T-helper 1 cell treated with Interleukin-12 subunit alpha and Interleukin-12 subunit beta and Interleukin-4 antibody, amounts not matched to agents 30 ng/mL and 1 ng/mL, for 36 hours (primary cell): Measurements from ENCODE around the gene MED13. TPM values are rescaled to one million over a fixed set of nuclear protein-coding genes. Genes with fewer than 3 reads are reported as not detected.

Experiments used
- intact Hi-C: fragments of 100-400 bp; cut with micrococcal nuclease; formaldehyde crosslinking; loops from one replicate; pipeline ENCODE4 v1.15.1; 2024
- total RNA-seq: library from RNA; stranded (reverse); gene quantifications from 2 replicates; pipeline ENCODE4 v1.2.3, GENCODE V29; 2022

MED13 gene
- total RNA-seq, 1 donor from 2014 or later = 70.7 TPM

DNA sequence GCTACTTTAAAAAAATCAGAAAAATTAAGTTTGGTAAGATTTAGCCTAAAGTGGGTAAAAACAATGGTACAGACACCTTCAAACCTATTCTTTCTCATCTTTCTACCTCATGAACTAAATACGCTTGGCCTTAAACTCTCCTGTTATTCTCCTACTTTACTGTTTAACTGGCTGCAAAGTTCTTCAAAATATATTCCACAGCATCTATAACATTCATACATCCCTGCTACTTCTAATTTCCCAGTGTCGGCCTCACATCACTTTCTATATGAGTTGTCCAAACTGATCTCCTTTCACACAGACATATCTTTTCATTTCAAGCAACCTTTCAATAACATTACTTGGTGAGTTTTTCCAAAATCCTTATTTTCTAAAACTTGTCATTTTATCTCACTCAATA is 64.0 kb downstream of the MED13 start:
- intact Hi-C loops = no loop called here

DNA sequence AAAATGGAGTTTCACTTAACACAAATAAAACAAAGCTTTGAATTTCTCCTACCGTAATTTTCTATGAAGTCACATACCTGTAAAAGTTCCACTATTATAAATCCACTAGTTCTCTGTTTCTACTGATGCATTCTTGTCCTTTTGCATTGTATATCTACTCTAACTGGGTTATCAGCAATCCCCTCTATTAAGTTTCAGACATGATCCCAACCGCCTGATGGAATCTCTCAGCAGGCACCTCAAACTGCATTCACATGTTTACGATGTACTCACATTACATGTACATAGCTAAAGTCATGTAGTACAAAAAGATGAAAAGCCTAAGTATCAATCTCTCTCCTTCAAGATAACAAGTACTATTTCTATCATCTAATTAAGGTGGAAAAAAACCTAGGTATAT is 64.9 kb downstream of the MED13 start:
- intact Hi-C loops = no loop called here

DNA sequence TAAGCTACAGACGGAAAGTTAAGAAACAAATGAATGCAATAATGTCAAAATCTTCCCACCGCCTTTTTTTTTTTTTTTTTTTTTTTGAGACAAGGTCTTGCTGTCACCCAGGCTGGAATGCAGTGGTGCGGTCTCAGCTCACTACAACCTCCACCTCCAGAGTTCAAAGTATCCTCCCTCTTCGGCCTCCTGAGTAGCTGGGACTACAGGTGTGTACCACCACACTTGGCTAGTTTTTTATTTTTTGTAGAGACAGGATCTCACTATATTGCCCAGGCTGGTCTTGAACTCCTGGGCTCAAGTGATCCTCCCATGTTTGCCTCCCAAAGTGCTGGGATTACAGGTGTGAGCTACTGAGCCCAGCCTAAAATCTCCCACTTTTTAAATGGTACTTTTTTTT is 66.5 kb downstream of the MED13 start:
- intact Hi-C loops = loop anchor here (5.0 kb wide), 1 partner anchor 109 kb away; no protein-coding TSS in a partner anchor

- intact Hi-C loops = loop anchor here (5.0 kb wide), 1 partner anchor 110 kb away; no protein-coding TSS in a partner anchor
Measured at GRCh38 chr17:61997664-61998063, 67.4 kb downstream of the MED13 start.

DNA sequence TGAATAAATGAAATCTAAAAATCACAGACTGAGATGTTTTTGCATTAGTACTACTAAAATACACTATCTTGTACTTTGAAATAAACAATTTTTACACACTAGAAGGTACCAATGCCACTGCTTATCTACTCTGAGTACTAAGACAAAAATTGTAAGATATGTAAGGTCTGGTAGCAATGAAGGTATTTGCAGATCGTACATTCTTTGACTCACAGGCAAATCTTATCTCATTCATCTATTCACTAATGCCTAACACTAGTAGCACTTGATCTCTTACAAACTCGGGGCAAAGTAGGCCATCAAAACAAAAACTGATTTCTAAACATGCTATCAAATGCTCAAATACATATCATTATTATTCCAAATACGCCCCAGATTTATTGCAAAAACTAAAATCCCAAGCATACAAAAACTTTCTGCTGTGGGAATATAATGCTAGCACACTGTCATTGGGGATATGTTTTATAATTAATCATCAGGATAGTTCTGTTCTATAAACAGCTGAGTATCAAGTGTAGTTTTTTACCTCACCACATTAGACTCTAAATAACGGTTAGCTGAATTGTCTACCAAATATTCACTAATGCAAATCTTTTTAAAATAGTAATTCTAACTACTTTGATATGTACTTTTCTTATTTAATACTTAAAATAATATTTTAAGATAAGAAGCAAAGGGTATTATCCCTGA is 68.0 kb downstream of the MED13 start:
- intact Hi-C loops = loop anchor here (5.0 kb wide), 1 partner anchor 110 kb away; no protein-coding TSS in a partner anchor

GRCh38 chr17:61989509-61989908 is 75.6 kb downstream of the MED13 start:
- intact Hi-C loops = no loop called here

DNA sequence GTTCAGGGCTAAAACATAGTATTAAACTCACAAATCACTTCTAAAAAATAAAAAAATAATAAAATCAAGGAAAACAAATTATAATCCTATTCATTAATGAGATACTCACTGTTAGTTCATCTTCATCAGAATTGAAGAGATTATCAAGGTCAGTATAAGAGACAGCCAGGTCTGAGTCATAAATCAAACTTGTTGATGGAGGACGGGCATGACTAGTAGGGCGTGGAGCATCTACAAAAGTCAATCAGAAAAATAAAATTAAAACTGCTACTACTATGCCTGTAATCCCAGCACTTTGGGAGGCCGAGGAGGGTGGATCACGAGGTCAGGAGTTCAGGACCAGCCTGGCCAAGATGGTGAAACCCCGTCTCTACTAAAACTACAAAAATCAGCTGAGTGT is 78.2 kb downstream of the MED13 start:
- intact Hi-C loops = no loop called here

DNA sequence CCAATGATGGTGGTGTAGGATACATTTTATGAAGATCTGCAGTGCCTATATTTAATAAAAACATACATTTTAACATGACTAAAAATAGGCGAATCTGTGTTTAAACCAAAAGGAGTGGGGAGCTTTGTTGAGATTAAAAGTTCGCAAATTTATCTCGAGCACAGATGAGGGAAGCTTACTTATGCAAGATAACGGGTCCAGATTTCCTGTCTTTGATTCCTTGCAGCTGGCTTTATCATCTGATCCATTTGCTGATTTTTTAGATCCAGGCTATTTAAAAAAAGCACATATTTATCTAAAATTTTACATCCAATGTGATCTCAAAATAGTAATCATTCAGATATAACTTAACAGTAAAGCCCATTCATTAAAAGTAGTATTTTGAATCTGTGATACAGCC is 80.3 kb downstream of the MED13 start:
- intact Hi-C loops = no loop called here

- intact Hi-C loops = no loop called here
Measured at GRCh38 chr17:61981323-61981722, 83.8 kb downstream of the MED13 start.

- intact Hi-C loops = no loop called here
Measured at GRCh38 chr17:61980535-61980934, 84.5 kb downstream of the MED13 start.

DNA sequence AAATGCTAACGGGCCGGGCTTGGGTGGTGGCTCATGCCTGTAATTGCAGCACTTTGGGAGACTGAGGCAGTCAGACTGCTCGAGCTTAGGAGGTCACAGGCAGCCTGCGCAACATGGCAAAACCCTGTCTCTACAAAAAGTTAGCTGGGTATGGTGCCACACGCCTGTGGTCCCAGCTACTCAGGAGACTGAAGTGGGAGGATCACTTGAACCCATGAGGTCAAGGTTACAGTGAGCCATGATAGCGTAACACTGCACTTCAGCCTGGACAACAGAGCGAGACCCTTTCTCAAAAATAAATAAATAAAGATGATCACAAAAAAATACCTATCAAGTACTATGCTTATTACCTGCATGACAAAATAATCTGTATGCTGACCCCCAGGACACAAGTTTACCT is 91.0 kb downstream of the MED13 start:
- intact Hi-C loops = no loop called here

GRCh38 chr17:61972311-61972710 is 92.8 kb downstream of the MED13 start:
- intact Hi-C loops = no loop called here

GRCh38 chr17:61970030-61970429 is 95.0 kb downstream of the MED13 start:
- intact Hi-C loops = no loop called here

GRCh38 chr17:61968757-61969156 is 96.3 kb downstream of the MED13 start:
- intact Hi-C loops = no loop called here

DNA sequence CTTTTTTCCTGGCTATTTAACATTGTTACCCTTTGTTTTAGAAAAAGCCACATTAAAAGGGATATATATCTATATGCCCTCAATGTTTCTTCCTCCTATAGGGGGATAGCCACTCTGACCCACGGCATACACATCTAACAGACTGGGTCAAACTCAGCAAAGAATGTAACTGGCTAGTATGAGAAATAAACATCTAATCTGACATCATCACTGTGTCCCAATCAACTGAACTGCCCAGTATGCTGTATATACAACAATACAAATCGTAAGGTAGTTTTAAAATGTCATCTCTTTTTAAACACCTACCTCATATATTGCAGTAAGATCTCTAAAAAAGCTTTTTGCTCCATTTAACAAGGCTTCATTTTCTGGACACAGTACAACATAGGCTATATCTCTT is 97.3 kb downstream of the MED13 start:
- intact Hi-C loops = loop anchor here (2.0 kb wide), 1 partner anchor 21 kb away; no protein-coding TSS in a partner anchor

DNA sequence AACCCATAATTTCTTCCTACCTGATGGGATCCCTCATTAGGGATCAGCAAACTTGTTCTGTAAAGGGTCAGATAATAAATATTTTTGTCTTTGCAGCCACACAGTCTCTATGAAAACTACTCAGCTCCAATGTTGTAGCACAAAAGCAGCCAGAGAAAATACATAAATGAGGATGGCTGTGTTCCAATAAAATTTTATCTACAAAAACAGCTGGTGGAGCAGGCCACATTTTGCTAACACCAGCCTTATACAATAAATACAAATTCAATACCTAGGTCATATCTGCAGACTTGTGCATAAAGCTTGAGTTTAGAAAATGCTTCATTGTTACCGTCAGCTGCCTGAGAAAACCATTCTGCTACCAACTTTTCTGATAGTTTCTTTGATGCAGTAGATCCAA is 98.9 kb downstream of the MED13 start:
- intact Hi-C loops = loop anchor here (2.0 kb wide), 1 partner anchor 19 kb away; no protein-coding TSS in a partner anchor

GRCh38 chr17:61955619-61956018 is 109.5 kb downstream of the MED13 start:
- intact Hi-C loops = no loop called here

GRCh38 chr17:61947367-61948078 is 117.6 kb downstream of the MED13 start:
- intact Hi-C loops = loop anchor here (2.0 kb wide), 1 partner anchor 19 kb away; no protein-coding TSS in a partner anchor

- intact Hi-C loops = loop anchor here (2.0 kb wide), 1 partner anchor 20 kb away; no protein-coding TSS in a partner anchor
Measured at GRCh38 chr17:61946359-61946758, 118.7 kb downstream of the MED13 start.

GRCh38 chr17:61943117-61943516 is 122.0 kb downstream of the MED13 start:
- intact Hi-C loops = no loop called here

DNA sequence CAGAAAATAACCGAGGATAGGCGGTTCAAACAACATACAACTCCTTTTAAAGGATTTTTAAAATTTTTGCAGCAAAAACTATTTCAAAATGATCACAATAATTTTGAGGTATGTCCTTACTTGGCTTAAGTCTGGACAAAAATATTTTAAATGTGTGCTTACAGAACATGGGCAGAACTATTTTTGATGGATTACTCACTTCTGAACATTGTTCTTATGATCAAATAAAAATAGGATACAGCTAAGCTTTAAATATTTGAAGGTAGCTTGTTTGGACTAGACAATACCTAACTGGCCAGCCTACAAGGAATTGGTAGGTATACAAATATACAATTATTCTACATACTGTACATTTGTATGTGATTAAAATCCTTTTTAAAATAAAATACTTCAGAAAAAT is 123.0 kb downstream of the MED13 start:
- intact Hi-C loops = no loop called here

GRCh38 chr17:61928101-61928436 is 137.0 kb downstream of the MED13 start:
- intact Hi-C loops = loop anchor here (1.0 to 10.0 kb wide), 5 partner anchors 65 to 513 kb away; partner anchors contain the start of genes BRIP1 and METTL2A
